Erythroblast (primary cell): ENCODE data around the gene VWA3B.

Source experiments
- GATA1 ChIP-seq: IDR thresholded peaks from 2 replicates; pipeline ENCODE4 v1.6.1; 2011; ENCODE audit warnings: low read depth, mild to moderate bottlenecking, control low read depth, low read length, moderate library complexity
- POLR2A ChIP-seq: IDR thresholded peaks from 2 replicates; pipeline ENCODE4 v1.6.1; 2011; ENCODE audit warnings: mild to moderate bottlenecking, low read length

DNA sequence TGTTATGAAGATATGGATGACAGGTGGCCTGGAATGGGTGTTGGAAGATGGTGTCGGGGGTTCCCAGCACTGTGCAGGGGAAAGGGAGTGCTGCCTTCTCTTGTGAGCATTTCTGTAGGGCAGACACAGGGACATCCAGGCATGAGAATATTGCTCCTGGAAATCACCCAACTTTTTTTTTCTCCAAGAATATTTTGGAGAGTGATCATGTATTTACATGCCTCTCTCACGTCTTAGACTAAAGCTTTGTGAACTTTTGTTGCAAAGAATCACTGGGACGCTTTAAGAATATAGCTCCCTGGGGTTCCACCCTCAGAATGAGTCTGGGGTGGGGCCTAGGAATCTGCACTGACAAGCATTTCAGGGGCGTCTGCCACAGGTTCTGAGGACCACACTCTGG, 68.7 kb downstream of the VWA3B start:
- TF ChIP-seq POLR2A (no peak), GATA1 (no peak)
